ENCODE results near the gene ATAD3A.

GRCh38 chr1:1521331-1521730 lies 9.4 kb downstream of the ATAD3A start:
- TF ChIP-seq CTCF (conservative IDR thresholded peaks at IDR 0.05; ENCODE audit: low read depth, low read length) (no peak), USF2 (IDR thresholded peaks at IDR 0.05; ENCODE audit: low read depth, low read length) (no peak), MAFK (IDR thresholded peaks at IDR 0.05; ENCODE audit: low read depth, low read length) (no peak), RFX5 (IDR thresholded peaks at IDR 0.05; ENCODE audit: low read depth, low read length) (no peak), POLR2A (IDR thresholded peaks at IDR 0.05; ENCODE audit: low read depth, low read length) (no peak)

Measured in IMR-90 (cell line).